Activated CD4-positive, alpha-beta T cell treated with anti-CD3 and anti-CD28 coated beads, Interleukin-2, amount 50 U/mL, for 1 hour (primary cell): ENCODE results near the gene SCG3.
"Not testable (repeated sequence)": the region's sequence is repeated elsewhere in the genome, so short reads cannot be mapped to it uniquely, and the experiment has no call there.

Source experiments
- DNase-seq: peaks from one replicate; pipeline ENCODE4 v3.0.0-alpha.2; 2020

Gene SCG3

GRCh38 chr15:51681303-51681963 lies at the start of gene SCG3:
TSS of gene SCG3 (plus strand) at chr15:51681503. CDS start at chr15:51681756, 253 bp downstream.
- peak; percentile 65 for DNase-seq

- DNase-seq, result no peak
Observed at GRCh38 chr15:51634591-51635198, 46.6 kb upstream of the SCG3 start.

- DNase-seq, result no peak
Observed at GRCh38 chr15:51641490-51642130, 39.7 kb upstream of the SCG3 start.

GRCh38 chr15:51642696-51643095 lies 38.6 kb upstream of the SCG3 start:
- DNase-seq, result no peak

- no peak for DNase-seq
Observed at GRCh38 chr15:51647128-51647562, 34.2 kb upstream of the SCG3 start.

GRCh38 chr15:51648101-51648500 lies 33.2 kb upstream of the SCG3 start:
- DNase-seq, result not testable (repeated sequence)

- not testable (repeated sequence) for DNase-seq
Observed at GRCh38 chr15:51648643-51649042, 32.7 kb upstream of the SCG3 start.

GRCh38 chr15:51649659-51650521 lies 31.4 kb upstream of the SCG3 start:
- DNase-seq, result peak; percentile 11

GRCh38 chr15:51652084-51652668 lies 29.1 kb upstream of the SCG3 start:
- DNase-seq, result no peak

GRCh38 chr15:51655401-51656057 lies 25.8 kb upstream of the SCG3 start:
- not testable (repeated sequence) for DNase-seq

GRCh38 chr15:51658664-51659063 lies 22.6 kb upstream of the SCG3 start:
- DNase-seq, result no peak

GRCh38 chr15:51661072-51661471 lies 20.2 kb upstream of the SCG3 start:
- DNase-seq, result no peak

GRCh38 chr15:51667478-51667877 lies 13.8 kb upstream of the SCG3 start:
- no peak for DNase-seq

GRCh38 chr15:51668446-51668845 lies 12.9 kb upstream of the SCG3 start:
- no peak for DNase-seq

GRCh38 chr15:51669381-51669780 lies 11.9 kb upstream of the SCG3 start:
- DNase-seq, result no peak

GRCh38 chr15:51672155-51672687 lies 9.1 kb upstream of the SCG3 start:
- no peak for DNase-seq

GRCh38 chr15:51672913-51673857 lies 8.1 kb upstream of the SCG3 start:
- no peak for DNase-seq

GRCh38 chr15:51675234-51675633 lies 6.1 kb upstream of the SCG3 start:
- DNase-seq, result no peak

GRCh38 chr15:51677021-51677420 lies 4.3 kb upstream of the SCG3 start:
- no peak for DNase-seq

GRCh38 chr15:51677452-51677851 lies 3.9 kb upstream of the SCG3 start:
- DNase-seq, result no peak

- DNase-seq, result no peak
Observed at GRCh38 chr15:51678096-51678495, 3.2 kb upstream of the SCG3 start.
